ENCODE measurements around the gene NFYB. TPM values are rescaled to one million over a fixed set of nuclear protein-coding genes. Genes with fewer than 3 reads are reported as not detected.

The NFYB gene
- total RNA-seq, 4 donors from 2014 or later, result 41.6 to 61.4 (median 46.3) TPM

DNA sequence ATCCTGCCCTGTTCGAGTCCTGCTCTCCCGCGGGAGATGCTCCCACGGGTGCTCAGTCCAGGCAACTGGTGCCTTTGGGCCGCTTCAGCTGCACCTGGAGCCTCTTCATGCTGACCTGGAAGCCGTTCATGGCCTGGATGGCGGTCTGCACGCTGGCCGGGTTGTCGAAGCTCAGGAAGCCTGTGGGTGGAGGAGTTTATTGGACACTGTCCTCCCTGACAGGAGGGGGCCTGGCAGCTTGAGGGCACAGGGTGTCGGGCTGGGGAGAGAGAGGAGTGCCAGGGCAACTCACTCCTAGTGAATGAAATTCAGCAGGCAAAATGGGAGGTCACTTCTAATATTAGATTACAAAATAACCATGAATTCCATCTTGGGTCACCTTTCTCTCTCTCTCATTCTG lies 9.3 kb upstream of the NFYB start:
- Histone ChIP-seq H3K27me3 (no peaks in the 10 kb centered on the region), H3K9me3 (no peaks in the 10 kb centered on the region), H3K4me1 (no peaks in the 10 kb centered on the region), H3K36me3 (no peaks in the 10 kb centered on the region), H3K27ac (no peak overlapping the region), H3K4me3 (no peak overlapping the region)
- TF ChIP-seq, protein P1, sequence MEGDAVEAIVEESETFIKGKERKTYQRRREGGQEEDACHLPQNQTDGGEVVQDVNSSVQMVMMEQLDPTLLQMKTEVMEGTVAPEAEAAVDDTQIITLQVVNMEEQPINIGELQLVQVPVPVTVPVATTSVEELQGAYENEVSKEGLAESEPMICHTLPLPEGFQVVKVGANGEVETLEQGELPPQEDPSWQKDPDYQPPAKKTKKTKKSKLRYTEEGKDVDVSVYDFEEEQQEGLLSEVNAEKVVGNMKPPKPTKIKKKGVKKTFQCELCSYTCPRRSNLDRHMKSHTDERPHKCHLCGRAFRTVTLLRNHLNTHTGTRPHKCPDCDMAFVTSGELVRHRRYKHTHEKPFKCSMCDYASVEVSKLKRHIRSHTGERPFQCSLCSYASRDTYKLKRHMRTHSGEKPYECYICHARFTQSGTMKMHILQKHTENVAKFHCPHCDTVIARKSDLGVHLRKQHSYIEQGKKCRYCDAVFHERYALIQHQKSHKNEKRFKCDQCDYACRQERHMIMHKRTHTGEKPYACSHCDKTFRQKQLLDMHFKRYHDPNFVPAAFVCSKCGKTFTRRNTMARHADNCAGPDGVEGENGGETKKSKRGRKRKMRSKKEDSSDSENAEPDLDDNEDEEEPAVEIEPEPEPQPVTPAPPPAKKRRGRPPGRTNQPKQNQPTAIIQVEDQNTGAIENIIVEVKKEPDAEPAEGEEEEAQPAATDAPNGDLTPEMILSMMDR (IDR thresholded peaks at IDR 0.05), result no peak
- TF ChIP-seq POLR2A (IDR thresholded peaks at IDR 0.05) (no peak), EP300 (IDR thresholded peaks at IDR 0.05) (no peak)
- WGBS, 2 donors, result 65 to 83% methylated on average over 11 of the region's 11 CpGs
- no peak for DNase-seq (ENCODE audit: low spot score in 2 of 2)

DNA sequence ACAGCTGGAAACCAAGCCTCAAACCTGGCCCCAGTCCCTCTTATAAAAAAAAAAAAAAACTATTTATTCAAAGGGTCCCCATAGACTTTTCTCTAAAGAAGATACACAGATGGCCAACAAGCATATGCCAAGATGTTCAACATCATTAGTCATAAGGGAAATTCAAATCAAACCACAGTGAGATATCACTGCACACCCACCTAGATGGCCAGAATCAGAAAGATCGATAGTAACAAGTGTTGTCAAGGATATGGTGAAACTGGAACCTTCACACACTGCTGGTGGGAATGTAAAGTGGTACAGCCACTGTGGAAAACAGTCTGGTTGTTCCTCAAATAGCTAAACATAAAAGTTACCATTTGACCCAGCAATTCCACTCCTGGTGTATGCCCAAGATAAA lies 5.9 kb upstream of the NFYB start:
- no peak for DNase-seq (ENCODE audit: low spot score in 2 of 2)
- Histone ChIP-seq H3K36me3 (no peaks in the 10 kb centered on the region), H3K4me1 (peaks cover 0 to 4% (median 2%) of the 10 kb centered on the region in 4 donors), H3K27ac (no peak overlapping the region), H3K4me3 (no peak overlapping the region), H3K27me3 (no peaks in the 10 kb centered on the region), H3K9me3 (no peaks in the 10 kb centered on the region)
- TF ChIP-seq POLR2A (IDR thresholded peaks at IDR 0.05), result no peak
- TF ChIP-seq, protein P1 (IDR thresholded peaks at IDR 0.05), result no peak
- no peak for TF ChIP-seq EP300 (IDR thresholded peaks at IDR 0.05)
- WGBS, 2 donors, result 81 to 83% methylated on average over 1 of the region's 1 CpG

DNA sequence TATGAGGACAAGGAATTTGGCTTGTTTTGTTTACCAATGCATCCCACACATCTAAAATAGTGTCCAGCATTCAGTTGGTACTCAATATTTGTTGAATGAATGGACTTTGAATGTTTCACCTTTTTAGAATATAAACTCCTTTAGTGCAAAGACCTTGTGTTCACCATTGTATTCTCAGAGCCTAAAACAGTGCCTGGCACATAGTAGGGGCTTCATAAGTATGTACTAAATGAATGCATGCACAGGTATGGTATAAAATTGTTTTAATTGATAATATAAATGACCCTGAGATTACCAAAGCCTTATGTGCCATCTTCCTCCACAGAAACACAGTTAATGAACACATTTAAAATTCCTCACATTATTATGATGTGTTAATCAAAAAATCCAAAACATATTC lies 5.0 kb upstream of the NFYB start:
- no peak overlapping the region for H3K27ac ChIP-seq
- H3K36me3 ChIP-seq, result no peaks in the 10 kb centered on the region
- DNase-seq (ENCODE audit: low spot score in 2 of 2), result no peak
- peaks cover 0 to 11% (median 4%) of the 10 kb centered on the region in 4 donors for H3K4me1 ChIP-seq
- no peak for TF ChIP-seq EP300 (IDR thresholded peaks at IDR 0.05)
- TF ChIP-seq, protein P1 (IDR thresholded peaks at IDR 0.05), result no peak
- no peak for TF ChIP-seq POLR2A (IDR thresholded peaks at IDR 0.05)
- H3K27me3 ChIP-seq, result no peaks in the 10 kb centered on the region
- no peaks in the 10 kb centered on the region for H3K9me3 ChIP-seq
- H3K4me3 ChIP-seq, result no peak overlapping the region

DNA sequence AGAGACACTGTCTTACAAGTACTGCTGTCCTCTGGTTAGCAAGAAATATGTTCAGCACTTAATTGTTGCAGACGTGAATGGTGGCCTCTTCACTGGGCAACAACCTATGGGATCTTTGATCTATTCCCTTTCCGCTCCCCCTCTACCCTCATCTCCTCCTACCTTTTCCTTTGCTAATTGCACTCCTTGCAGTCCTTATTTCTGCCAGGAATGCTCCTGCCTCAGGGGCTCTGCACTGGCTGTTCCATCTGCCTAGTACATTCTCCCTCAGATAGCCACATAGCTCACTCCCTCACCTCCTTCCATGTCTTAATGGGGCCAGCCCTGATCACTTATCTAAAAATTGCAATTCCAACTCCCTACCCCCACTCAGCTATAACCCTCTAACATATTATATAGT lies 4.5 kb upstream of the NFYB start:
- no peaks in the 10 kb centered on the region for H3K9me3 ChIP-seq
- WGBS, 2 donors, result 75 to 76% methylated on average over 2 of the region's 2 CpGs
- no peak for DNase-seq (ENCODE audit: low spot score in 2 of 2)
- no peak for TF ChIP-seq EP300 (IDR thresholded peaks at IDR 0.05)
- TF ChIP-seq, protein P1 (IDR thresholded peaks at IDR 0.05), result no peak
- TF ChIP-seq POLR2A (IDR thresholded peaks at IDR 0.05), result no peak
- no peaks in the 10 kb centered on the region for H3K27me3 ChIP-seq
- peaks cover 0 to 11% (median 4%) of the 10 kb centered on the region in 4 donors for H3K4me1 ChIP-seq
- no peak overlapping the region for H3K27ac ChIP-seq
- no peaks in the 10 kb centered on the region for H3K36me3 ChIP-seq
- no peak overlapping the region for H3K4me3 ChIP-seq

DNA sequence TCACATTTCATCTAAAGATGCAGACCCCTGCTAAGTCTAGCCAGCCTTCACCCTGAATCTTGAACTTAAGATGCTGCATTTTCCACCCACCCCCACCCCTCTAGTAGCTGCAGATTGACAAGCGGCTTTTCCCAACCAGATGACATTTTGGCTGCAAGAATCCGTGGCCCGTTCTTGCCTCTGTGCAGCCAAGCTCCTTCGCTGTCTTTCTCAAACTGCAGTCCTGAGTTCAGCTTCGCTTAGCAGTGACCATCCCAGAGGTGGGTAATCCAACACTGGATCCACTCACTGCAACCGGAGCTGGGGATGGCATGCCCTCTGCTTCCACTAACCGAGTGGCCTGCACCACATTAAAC lies 765 bp upstream of the NFYB start:
- peaks cover 0 to 6% (median 0%) of the 10 kb centered on the region in 3 donors for H3K36me3 ChIP-seq
- TF ChIP-seq, protein P1 (IDR thresholded peaks at IDR 0.05), result no peak
- TF ChIP-seq POLR2A (IDR thresholded peaks at IDR 0.05), result no peak
- TF ChIP-seq EP300 (IDR thresholded peaks at IDR 0.05), result no peak
- H3K27ac ChIP-seq, result peak overlapping the region; percentile 83 to 93 (median 88)
- no peaks in the 10 kb centered on the region for H3K27me3 ChIP-seq
- peaks cover 0 to 44% (median 17%) of the 10 kb centered on the region in 4 donors for H3K4me1 ChIP-seq
- no peaks in the 10 kb centered on the region for H3K9me3 ChIP-seq
- no peak for DNase-seq (ENCODE audit: low spot score in 2 of 2)
- 32 to 37% methylated on average over 7 of the region's 7 CpGs for WGBS, 2 donors
- H3K4me3 ChIP-seq, result peak overlapping the region; percentile 48 to 94 (median 52)

All from tibial nerve (tissue), 4 donors.